Endothelial cell of umbilical vein (primary cell): ENCODE measurements around the gene USP16. TPM values are rescaled to one million over a fixed set of nuclear protein-coding genes. Genes with fewer than 3 reads are reported as not detected.

Source experiments
- BruUV-seq: library from RNA; stranded (reverse); fragments of 400-500 nt; replicated peaks from 2 replicates; lab custom pipeline; 2021; lab: Mats Ljungman, UMichigan
- CTCF ChIA-PET: fragments of 300-600, 350-600 bp; sonication (Branson Sonifier 250); formaldehyde crosslinking; loops from one replicate; lab custom pipeline; 2021; ENCODE audit warnings: antibody characterized with exemption, inconsistent platforms; lab: Charles Lee
- POLR2A ChIA-PET: fragments of 300-600, 350-600 bp; sonication (Branson Sonifier 250); formaldehyde crosslinking; loops from one replicate; lab custom pipeline; 2021; ENCODE audit warnings: antibody characterized with exemption, inconsistent platforms; lab: Charles Lee
- DNase-seq: peaks from one replicate; pipeline ENCODE4 v3.0.0-alpha.2; 2011; ENCODE audit warnings: low read depth, low spot score
- FAIRE-seq: peaks from 2 replicates; lab custom pipeline; 2011; peaks lifted over from hg19 to GRCh38; lab: Jason Lieb, UNC
- H2AFZ ChIP-seq: 2 replicates; pipeline ENCODE4 v1.6.0; 2012; ENCODE audit warnings: low read depth, low read length, control low read depth, inconsistent platforms
- H3K27ac ChIP-seq: 2 replicates; pipeline ENCODE4 v1.5.1; 2011; ENCODE audit warnings: low read depth, mild to moderate bottlenecking, control low read depth, low read length, moderate library complexity; ENCODE audit not compliant: insufficient read depth
- H3K27me3 ChIP-seq, 2 experiments: 2 replicates each; pipeline versions ENCODE4 v1.6.0 to v1.6.1; 2011; ENCODE audit warnings: low read length in 2 of 2, mixed read lengths in 1 of 2; ENCODE audit not compliant: control insufficient read depth in 2 of 2, insufficient read depth in 2 of 2
- H3K36me3 ChIP-seq, 2 experiments: 2 replicates in 1 of 2; 3 replicates in 1 of 2; pipeline ENCODE4 v1.5.1; 2011; ENCODE audit warnings: low read length in 2 of 2, mild to moderate bottlenecking in 1 of 2, moderate library complexity in 1 of 2; ENCODE audit not compliant: control insufficient read depth in 2 of 2, insufficient read depth in 2 of 2; ENCODE audit errors: extremely low read depth in 1 of 2
- H3K4me1 ChIP-seq: 3 replicates; pipeline ENCODE4 v1.5.1; 2011; ENCODE audit warnings: mild to moderate bottlenecking, low read length; ENCODE audit not compliant: control insufficient read depth, insufficient read depth; ENCODE audit errors: extremely low read depth
- H3K4me2 ChIP-seq: 2 replicates; pipeline ENCODE4 v1.6.1; 2011; ENCODE audit warnings: low read length, control low read depth, mixed read lengths; ENCODE audit not compliant: insufficient read depth
- H3K4me3 ChIP-seq, 3 experiments: fragments of 200-600 bp in 1 of 3; sonication (generic), shearing (Covaris generic) in 1 of 3; replicated peaks in 1 of 3; 2 replicates each; pipeline ENCODE4 v1.5.1; 2011 to 2016; ENCODE audit warnings: control low read depth in 3 of 3, low read length in 3 of 3, mild to moderate bottlenecking in 2 of 3, inconsistent platforms in 1 of 3, low read depth in 1 of 3, moderate library complexity in 1 of 3; ENCODE audit not compliant: insufficient read depth in 1 of 3
- H3K79me2 ChIP-seq: 2 replicates; pipeline ENCODE4 v1.6.0; 2012; ENCODE audit warnings: low read length, inconsistent platforms; ENCODE audit not compliant: control insufficient read depth, insufficient read depth
- H3K9ac ChIP-seq: replicated peaks from 2 replicates; pipeline ENCODE3; 2011; ENCODE audit warnings: low read length, control low read depth; ENCODE audit not compliant: insufficient read depth; ENCODE audit errors: extremely low read depth
- H3K9me1 ChIP-seq: replicated peaks from 3 replicates; pipeline ENCODE4 v1.6.0; 2011; ENCODE audit warnings: mild to moderate bottlenecking, low read length; ENCODE audit not compliant: control insufficient read depth, insufficient read depth; ENCODE audit errors: extremely low read depth
- H3K9me3 ChIP-seq: replicated peaks from 2 replicates; pipeline ENCODE4 v1.5.1; 2012; ENCODE audit warnings: low read length, inconsistent platforms; ENCODE audit not compliant: control insufficient read depth, insufficient read depth
- H4K20me1 ChIP-seq: replicated peaks from 2 replicates; pipeline ENCODE3; 2011; ENCODE audit warnings: mild to moderate bottlenecking, low read length; ENCODE audit not compliant: control insufficient read depth, insufficient read depth; ENCODE audit errors: extremely low read depth
- CTCF ChIP-seq, 2 donors: IDR thresholded peaks; 1 replicate in 1 of 2; 2 replicates in 1 of 2; pipeline ENCODE4 v1.5.1; 2011; ENCODE audit warnings: low read length in 2 of 2, mild to moderate bottlenecking in 2 of 2, moderate library complexity in 2 of 2, control low read depth in 1 of 2, inconsistent platforms in 1 of 2, low read depth in 1 of 2; ENCODE audit not compliant: insufficient read depth in 1 of 2; ENCODE audit errors: extremely low read depth in 1 of 2
- FOS ChIP-seq: IDR thresholded peaks from 2 replicates; pipeline ENCODE4 v1.6.1; 2011; ENCODE audit warnings: mild to moderate bottlenecking, low read length, moderate library complexity, borderline replicate concordance; ENCODE audit not compliant: insufficient read depth
- GATA2 ChIP-seq: IDR thresholded peaks from 2 replicates; pipeline ENCODE4 v1.7.0; 2011; ENCODE audit warnings: low read depth, mild to moderate bottlenecking, moderate library complexity, mixed read lengths, low read length; ENCODE audit not compliant: insufficient read length, insufficient read depth
- MAX ChIP-seq: IDR thresholded peaks from 2 replicates; pipeline ENCODE4 v1.6.1; 2011; ENCODE audit not compliant: insufficient read depth, insufficient read length
- POLR2A ChIP-seq: IDR thresholded peaks from 2 replicates; pipeline ENCODE4 v1.6.1; 2012; ENCODE audit warnings: low read depth, mild to moderate bottlenecking, control low read depth, low read length
- POLR2AphosphoS5 ChIP-seq: IDR thresholded peaks from 2 replicates; pipeline ENCODE4 v1.6.1; 2012; ENCODE audit warnings: low read depth, mild to moderate bottlenecking, control low read depth, low read length, moderate library complexity; ENCODE audit not compliant: insufficient read depth
- dilution Hi-C: fragments of 300-500 bp; cut with MboI; formaldehyde crosslinking; loops from one replicate; pipeline ENCODE4 v1.15.0; 2019; ENCODE audit warnings: low sequenced_read_pairs; ENCODE audit not compliant: extremely low pct_ligation_motif_present
- intact Hi-C: fragments of 100-400 bp; cut with micrococcal nuclease; formaldehyde crosslinking; loops from one replicate; pipeline ENCODE4 v1.10.0; 2022
- polyA plus RNA-seq, 4 experiments: library from polyadenylated mRNA; depleted of rRNA in 3 of 4; stranded (reverse) in 3 of 4; unstranded in 1 of 4; fragments of >200 nt; gene quantifications; 2 replicates each; pipeline versions ENCODE4 v1.2.1 to v1.2.3, GENCODE V29; 2011 to 2012; ENCODE audit warnings: missing spikeins in 1 of 4
- total RNA-seq: library from RNA; stranded (reverse); gene quantifications from 2 replicates; pipeline ENCODE4 v1.2.3, GENCODE V29; 2021

Gene USP16
- total and polyA plus RNA-seq, 2 donors (not counting 3 experiments of a cell fraction or from before 2014, with no cell fraction given): 5.9 to 31.3 TPM

- Histone ChIP-seq H3K9ac (no peak overlapping the region), H2AFZ (no peak overlapping the region), H3K4me2 (no peak overlapping the region), H4K20me1 (no peaks in the 10 kb centered on the region), H3K9me3 (no peaks in the 10 kb centered on the region), H3K4me1 (peaks cover 3% of the 10 kb centered on the region), H3K79me2 (no peaks in the 10 kb centered on the region), H3K9me1 (no peaks in the 10 kb centered on the region), H3K4me3 (no peak overlapping the region), H3K27me3 (no peaks in the 10 kb centered on the region), H3K27ac (no peak overlapping the region), H3K36me3 (peaks cover 0 to 2% of the 10 kb centered on the region in 2 experiments)
- CTCF ChIA-PET: no interaction called here
- DNase-seq: no peak
- FAIRE-seq: no peak
- intact Hi-C loops: no loop called here
- dilution Hi-C loops: no loop called here
- no TSS peak for BruUV-seq
- TF ChIP-seq POLR2A (no peak), POLR2AphosphoS5 (no peak), GATA2 (no peak), MAX (no peak), FOS (no peak), CTCF (IDR thresholded peaks at IDR 0.05; ENCODE audit: extremely low read depth in 1 of 2, insufficient read depth in 1 of 2, low read depth in 1 of 2, low read length in 2 of 2) (no peak)
- POLR2A ChIA-PET: interaction anchor here (0.7 kb wide), 1 partner anchor 32 kb away, joined by 6 read pairs; no protein-coding TSS in a partner anchor
Observed at GRCh38 chr21:29102791-29103257, 78.4 kb downstream of the USP16 start.

Other genes starting within 250 kb of the USP16 start
- gene LTN1, start 31.8 kb upstream of the USP16 start, total RNA-seq: 21.5 and 23.0 TPM in 2 replicates
- 2.9 and 3.8 TPM in 2 replicates for gene LTN1, start 31.8 kb upstream of the USP16 start, polyA plus RNA-seq
- gene RWDD2B, start 5.3 kb upstream of the USP16 start, total RNA-seq: 15.8 and 16.4 TPM in 2 replicates
- gene RWDD2B, start 5.3 kb upstream of the USP16 start, polyA plus RNA-seq: 8.7 and 10.5 TPM in 2 replicates
- 212 and 213 TPM in 2 replicates for gene CCT8, start 49.0 kb downstream of the USP16 start, total RNA-seq
- 65.1 and 102 TPM in 2 replicates for gene CCT8, start 49.0 kb downstream of the USP16 start, polyA plus RNA-seq
- gene MAP3K7CL, start 106.0 kb downstream of the USP16 start, total RNA-seq: 8.1 and 10.9 TPM in 2 replicates
- 4.5 and 6.1 TPM in 2 replicates for gene MAP3K7CL, start 106.0 kb downstream of the USP16 start, polyA plus RNA-seq